Heart left ventricle (tissue), 16 donors: Measurements from ENCODE around the gene TMEM42. TPM values are rescaled to one million over a fixed set of nuclear protein-coding genes. Genes with fewer than 3 reads are reported as not detected.

Experiments
- ATAC-seq, 4 donors: fragments of 200-7000 bp; cut with Tn5 transposase; one replicate each; pipeline ENCODE4 v1.9.1; 2020 to 2022; ENCODE audit warnings: moderate library complexity in 4 of 4, mild to moderate bottlenecking in 3 of 4, moderate number of reproducible peaks in 1 of 4
- DNase-seq, 5 donors: peaks; one replicate each; pipeline ENCODE4 v3.0.0-alpha.2; 2020
- H3K27ac ChIP-seq, 12 donors: fragments of 200-600 bp; sonication (generic) in 4 of 12; one replicate each; pipeline versions ENCODE4 v1.5.0 to v1.8.0; 2016 to 2022; ENCODE audit warnings: mild to moderate bottlenecking in 2 of 12
- H3K27me3 ChIP-seq, 9 donors: fragments of 200-600 bp; sonication (generic) in 2 of 9; one replicate each; pipeline versions ENCODE4 v1.5.1 to v1.8.0; 2016 to 2022; ENCODE audit warnings: mild to moderate bottlenecking in 3 of 9
- H3K36me3 ChIP-seq, 9 donors: fragments of 200-600 bp; sonication (generic) in 2 of 9; one replicate each; pipeline versions ENCODE4 v1.5.0 to v1.8.0; 2018 to 2022; ENCODE audit warnings: mild to moderate bottlenecking in 2 of 9
- H3K4me1 ChIP-seq, 12 donors: fragments of 200-600 bp; sonication (generic) in 4 of 12; one replicate each; pipeline versions ENCODE4 v1.5.0 to v1.8.0; 2016 to 2022; ENCODE audit warnings: mild to moderate bottlenecking in 3 of 12
- H3K4me3 ChIP-seq, 12 donors: fragments of 200-600 bp; sonication (generic) in 4 of 12; one replicate each; pipeline versions ENCODE4 v1.5.0 to v1.8.0; 2017 to 2022; ENCODE audit warnings: mild to moderate bottlenecking in 9 of 12, moderate library complexity in 4 of 12
- H3K9me3 ChIP-seq, 12 donors: fragments of 200-600 bp; sonication (generic) in 4 of 12; one replicate each; pipeline versions ENCODE4 v1.5.0 to v1.8.0; 2016 to 2022; ENCODE audit warnings: mild to moderate bottlenecking in 1 of 12
- POLR2A ChIP-seq, 2 donors: fragments of 450-650 bp; IDR thresholded peaks; one replicate each; pipeline ENCODE4 v1.6.1; 2017; ENCODE audit warnings: antibody characterized with exemption in 2 of 2, mild to moderate bottlenecking in 2 of 2, moderate library complexity in 2 of 2
- WGBS, 4 donors: extraction: QIAGEN DNeasy Blood & Tissue Kit in 2 of 4; methylation state at CpG; one replicate each; pipeline versions ENCODE4 v1.1.5 to v1.1.7; 2013 to 2018; 5-methylcytosine and 5-hydroxymethylcytosine counted together
- intact Hi-C, 10 donors: fragments of 100-400 bp; cut with DNase I; formaldehyde crosslinking; loops; one replicate each; pipeline versions ENCODE4 v1.11.1 to v1.14.2; 2022
- polyA plus RNA-seq, 2 donors: library from polyadenylated mRNA; stranded (reverse); fragments of 200-250 nt; gene quantifications; one replicate each; pipeline ENCODE4 v1.2.3, GENCODE V29; 2013
- total RNA-seq, 9 donors: library from RNA; depleted of rRNA in 2 of 9; stranded (reverse); fragments of >200 nt in 2 of 9; fragmentation: NEBNext Ultra II Directional in 3 of 9; extraction: Animal tissue kit (Norgen Biotek cat#: 25700) in 3 of 9; gene quantifications; one replicate each; pipeline versions ENCODE4 v1.1.0 to v1.2.4, GENCODE V29; 2016 to 2023
- TF ChIP-seq, protein P1 (sequence below), 12 donors: fragments of 200-600 bp; sonication (generic) in 4 of 12; IDR thresholded peaks; one replicate each; pipeline versions ENCODE4 v1.5.0 to v1.8.0; 2018 to 2022; ENCODE audit warnings: antibody characterized with exemption in 12 of 12, mild to moderate bottlenecking in 5 of 12
- donor health status: ischemic (EF 13 %, LVEDD 7.1; RV severe dilation, severe dysfunction).
- donor health status: healthy with polysubstance abuse.
- donor health status: DM: no; HTN: yes; CAD: no.
- donor health status: DM: no; HTN: no; CAD: no.
- donor health status: ischemic (EF 25% LVEDD 6.9; RV normal size, moderate dysfunction).
- donor health status: ischemic (EF 25% LVEDD 5.7; RV mildly dilated, moderate dysfunction).
- donor health status: healthy.
- donor health status: DM: yes; HTN: yes; CAD: no.
- donor health status: ischemic (EF 35%, LVEDD 5.7; RV mildly dilated, moderate dysfunction).
- donor health status: nonischemic (EF 11% LVEDD 7.7; RV severe dilation, severe dysfunction).
- donor health status: DM: yes; HTN: yes; CAD: no.
- donor health status: PGD.
- donor health status: ischemic (EF 29% LVEDD 5.4; RV normal size, mild dysfunction).
- donor health status: nonischemic (EF 23%, LVEDD 6.1; RV moderate dilation, normal function).

The TMEM42 gene
- total and polyA plus RNA-seq, 11 donors: 7.3 to 14.1 (median 10.6) TPM

DNA sequence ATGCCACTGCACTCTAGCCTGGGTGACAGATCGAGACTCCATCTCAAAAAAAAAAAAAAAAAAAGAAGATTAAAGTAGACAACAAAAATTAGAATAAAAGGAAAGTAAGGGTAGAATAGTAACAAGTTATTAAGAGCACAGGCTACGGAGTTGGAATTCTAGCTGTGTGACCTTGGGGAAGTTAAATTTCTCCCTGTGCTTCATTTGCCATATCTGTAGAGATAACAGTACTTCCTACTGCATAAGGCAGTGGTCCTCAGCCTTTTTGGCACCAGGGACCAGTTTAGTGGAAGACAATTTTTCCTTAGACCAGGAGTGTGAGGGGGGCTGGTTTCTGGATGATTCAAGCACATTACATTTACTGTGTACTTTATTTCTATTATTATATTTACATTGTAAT is 28.7 kb upstream of the TMEM42 start:
- 56 to 75% (median 71%) methylated on average over 2 of the region's 2 CpGs for WGBS, 4 donors
- no peak for DNase-seq
- no peak for TF ChIP-seq POLR2A (IDR thresholded peaks at IDR 0.05)
- TF ChIP-seq, protein P1, sequence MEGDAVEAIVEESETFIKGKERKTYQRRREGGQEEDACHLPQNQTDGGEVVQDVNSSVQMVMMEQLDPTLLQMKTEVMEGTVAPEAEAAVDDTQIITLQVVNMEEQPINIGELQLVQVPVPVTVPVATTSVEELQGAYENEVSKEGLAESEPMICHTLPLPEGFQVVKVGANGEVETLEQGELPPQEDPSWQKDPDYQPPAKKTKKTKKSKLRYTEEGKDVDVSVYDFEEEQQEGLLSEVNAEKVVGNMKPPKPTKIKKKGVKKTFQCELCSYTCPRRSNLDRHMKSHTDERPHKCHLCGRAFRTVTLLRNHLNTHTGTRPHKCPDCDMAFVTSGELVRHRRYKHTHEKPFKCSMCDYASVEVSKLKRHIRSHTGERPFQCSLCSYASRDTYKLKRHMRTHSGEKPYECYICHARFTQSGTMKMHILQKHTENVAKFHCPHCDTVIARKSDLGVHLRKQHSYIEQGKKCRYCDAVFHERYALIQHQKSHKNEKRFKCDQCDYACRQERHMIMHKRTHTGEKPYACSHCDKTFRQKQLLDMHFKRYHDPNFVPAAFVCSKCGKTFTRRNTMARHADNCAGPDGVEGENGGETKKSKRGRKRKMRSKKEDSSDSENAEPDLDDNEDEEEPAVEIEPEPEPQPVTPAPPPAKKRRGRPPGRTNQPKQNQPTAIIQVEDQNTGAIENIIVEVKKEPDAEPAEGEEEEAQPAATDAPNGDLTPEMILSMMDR (IDR thresholded peaks at IDR 0.05): no peak
- Histone ChIP-seq H3K36me3 (peaks cover 0 to 16% (median 0%) of the 10 kb centered on the region in 9 donors), H3K4me1 (no peaks in the 10 kb centered on the region), H3K4me3 (peak overlapping the region in 8 of 12 donors; percentile 1 to 31 (median 20)), H3K27ac (peak overlapping the region in 5 of 12 donors; percentile 4 to 48 (median 25)), H3K9me3 (peaks cover 0 to 18% (median 10%) of the 10 kb centered on the region in 12 donors), H3K27me3 (no peaks in the 10 kb centered on the region)
- ATAC-seq: peak in 1 of 4 donors; percentile 48
- intact Hi-C loops: no loop called here

DNA sequence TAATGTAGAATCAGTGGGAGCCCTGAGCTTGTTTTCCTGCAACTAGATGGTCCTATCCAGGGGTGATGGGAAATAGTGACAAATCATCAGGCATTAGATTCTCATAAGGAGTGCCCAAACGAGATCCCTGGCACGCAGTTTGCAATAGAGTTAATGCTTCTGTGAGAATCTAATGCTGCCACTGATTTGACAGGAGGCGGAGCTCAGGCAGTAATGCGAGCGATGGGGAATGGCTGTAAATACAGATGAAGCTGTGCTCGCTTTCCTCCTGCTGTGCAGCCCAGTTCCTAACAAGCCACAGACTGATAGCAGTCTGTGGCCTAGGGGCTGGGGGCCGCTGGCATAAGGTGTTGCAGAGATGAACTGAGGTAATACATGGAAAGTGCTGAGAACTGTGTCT is 28.3 kb upstream of the TMEM42 start:
- peaks cover 0 to 20% (median 0%) of the 10 kb centered on the region in 9 donors for H3K36me3 ChIP-seq
- peak; percentile 32 to 66 (median 42) for ATAC-seq
- H3K27ac ChIP-seq: peak overlapping the region in 6 of 12 donors; percentile 4 to 48 (median 17)
- intact Hi-C loops: no loop called here
- peak overlapping the region in 8 of 12 donors; percentile 1 to 31 (median 20) for H3K4me3 ChIP-seq
- 41 to 71% (median 46%) methylated on average over 7 of the region's 7 CpGs for WGBS, 4 donors
- no peak for DNase-seq
- TF ChIP-seq POLR2A (IDR thresholded peaks at IDR 0.05): no peak
- TF ChIP-seq, protein P1 (IDR thresholded peaks at IDR 0.05): no peak
- H3K27me3 ChIP-seq: no peaks in the 10 kb centered on the region
- H3K4me1 ChIP-seq: no peaks in the 10 kb centered on the region
- peaks cover 0 to 18% (median 10%) of the 10 kb centered on the region in 12 donors for H3K9me3 ChIP-seq

DNA sequence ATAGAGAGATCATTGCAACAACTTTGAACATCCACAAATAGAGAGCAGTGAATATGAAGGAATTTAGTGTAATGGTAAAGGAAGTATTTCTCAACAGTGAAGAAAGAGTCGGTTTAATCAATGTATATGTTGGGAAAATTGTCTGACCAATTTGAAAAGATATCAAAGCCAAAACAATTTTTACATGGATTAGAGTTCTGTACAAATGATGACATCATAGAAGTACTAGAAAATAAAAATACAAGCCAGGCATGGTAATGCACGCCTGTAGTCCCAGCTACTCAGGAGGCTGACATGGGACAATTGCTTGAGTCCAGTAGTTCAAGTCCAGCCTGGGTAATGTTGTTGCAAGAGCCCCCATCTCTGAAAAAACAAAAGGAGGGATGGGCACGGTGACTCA is 26.0 kb upstream of the TMEM42 start:
- Histone ChIP-seq H3K27ac (no peak overlapping the region), H3K9me3 (peaks cover 0 to 18% (median 10%) of the 10 kb centered on the region in 12 donors), H3K36me3 (peaks cover 0 to 16% (median 0%) of the 10 kb centered on the region in 9 donors), H3K27me3 (no peaks in the 10 kb centered on the region), H3K4me3 (no peak overlapping the region), H3K4me1 (no peaks in the 10 kb centered on the region)
- ATAC-seq (no peak), DNase-seq (no peak)
- no peak for TF ChIP-seq POLR2A (IDR thresholded peaks at IDR 0.05)
- TF ChIP-seq, protein P1 (IDR thresholded peaks at IDR 0.05): no peak
- 92 to 98% (median 95%) methylated on average over 3 of the region's 3 CpGs for WGBS, 4 donors
- intact Hi-C loops: no loop called here

DNA sequence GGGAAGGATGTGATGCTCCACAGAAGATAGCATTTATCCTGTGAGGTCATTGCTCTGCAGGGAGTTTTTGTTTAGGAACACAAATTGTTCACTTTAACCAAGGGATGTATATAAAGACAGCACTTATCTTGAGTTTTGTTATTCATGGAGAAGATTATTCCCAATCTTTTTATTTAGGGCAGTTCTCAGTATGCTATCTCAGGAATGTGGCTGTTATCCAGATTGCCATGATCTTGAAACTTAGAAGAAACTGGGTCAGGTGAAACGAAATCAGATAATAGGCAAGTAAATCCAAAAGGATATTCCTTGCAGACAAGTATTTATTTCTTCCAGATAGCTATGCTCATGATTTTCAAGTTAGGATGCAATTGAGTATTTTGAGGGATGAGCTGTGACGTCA is 19.3 kb upstream of the TMEM42 start:
- H3K27ac ChIP-seq: no peak overlapping the region
- TF ChIP-seq POLR2A (IDR thresholded peaks at IDR 0.05): no peak
- TF ChIP-seq, protein P1 (IDR thresholded peaks at IDR 0.05): no peak
- peaks cover 0 to 22% (median 0%) of the 10 kb centered on the region in 12 donors for H3K4me1 ChIP-seq
- H3K4me3 ChIP-seq: no peak overlapping the region
- no peak for ATAC-seq
- no peaks in the 10 kb centered on the region for H3K27me3 ChIP-seq
- 75 to 82% (median 76%) methylated on average over 2 of the region's 2 CpGs for WGBS, 4 donors
- H3K9me3 ChIP-seq: peaks cover 0 to under 1% (median 0%) of the 10 kb centered on the region in 12 donors
- intact Hi-C loops: no loop called here
- H3K36me3 ChIP-seq: peaks cover 0 to 14% (median 0%) of the 10 kb centered on the region in 9 donors
- DNase-seq: no peak
